MM.1S (cell line): Measurements from ENCODE around the gene TMEM25.

Experiments used
- DNase-seq: peaks from one replicate; pipeline ENCODE4 v3.0.0-alpha.2; 2015
- H2AFZ ChIP-seq: fragments of 300-600 bp; sonication (generic); 2 replicates; pipeline ENCODE4 v1.6.0; 2016; ENCODE audit warnings: antibody characterized with exemption, low read length
- H3F3A ChIP-seq: fragments of 300-600 bp; sonication (generic); 2 replicates; pipeline ENCODE4 v1.6.1; 2016; ENCODE audit warnings: mild to moderate bottlenecking, antibody characterized with exemption, low read length, moderate library complexity, mixed read lengths; ENCODE audit not compliant: insufficient read depth
- H3K27ac ChIP-seq: fragments of 300-600 bp; sonication (generic); 2 replicates; pipeline ENCODE4 v1.5.1; 2016; ENCODE audit warnings: mild to moderate bottlenecking, low read length
- H3K27me3 ChIP-seq: fragments of 300-600 bp; sonication (generic); replicated peaks from 2 replicates; pipeline ENCODE4 v1.6.0; 2016; ENCODE audit warnings: low read length; ENCODE audit not compliant: insufficient read depth
- H3K36me3 ChIP-seq: fragments of 300-600 bp; sonication (generic); replicated peaks from 2 replicates; pipeline ENCODE4 v1.6.1; 2016; ENCODE audit warnings: mild to moderate bottlenecking, low read length, mixed read lengths; ENCODE audit not compliant: insufficient read depth
- H3K4me1 ChIP-seq: fragments of 300-600 bp; sonication (generic); 2 replicates; pipeline ENCODE4 v1.6.1; 2016; ENCODE audit warnings: low read length, mixed read lengths
- H3K4me2 ChIP-seq: fragments of 300-600 bp; sonication (generic); 2 replicates; pipeline ENCODE4 v1.6.0; 2016; ENCODE audit warnings: low read depth, low read length
- H3K4me3 ChIP-seq: fragments of 300-600 bp; sonication (generic); 2 replicates; pipeline ENCODE4 v1.5.1; 2016; ENCODE audit warnings: low read length, mixed read lengths
- H3K79me2 ChIP-seq: fragments of 300-600 bp; sonication (generic); 2 replicates; pipeline ENCODE4 v1.6.1; 2016; ENCODE audit warnings: mixed run types, low read length, mixed read lengths
- H3K9ac ChIP-seq: fragments of 300-600 bp; sonication (generic); 2 replicates; pipeline ENCODE4 v1.6.1; 2016; ENCODE audit warnings: low read length, mixed read lengths
- H3K9me2 ChIP-seq: fragments of 300-600 bp; sonication (generic); replicated peaks from 2 replicates; pipeline ENCODE4 v1.6.1; 2016; ENCODE audit warnings: mild to moderate bottlenecking, low read length, mixed read lengths; ENCODE audit not compliant: insufficient read depth
- H3K9me3 ChIP-seq: fragments of 300-600 bp; sonication (generic); replicated peaks from 2 replicates; pipeline ENCODE4 v1.6.1; 2016; ENCODE audit warnings: mild to moderate bottlenecking, low read length, mixed read lengths; ENCODE audit not compliant: insufficient read depth
- H4K20me1 ChIP-seq: fragments of 300-600 bp; sonication (generic); 2 replicates; pipeline ENCODE4 v1.6.1; 2016; ENCODE audit warnings: mild to moderate bottlenecking, low read length, moderate library complexity, mixed read lengths; ENCODE audit not compliant: insufficient read depth
- CTCF ChIP-seq: fragments of 300-600 bp; sonication (generic); IDR thresholded peaks from 2 replicates; pipeline ENCODE4 v1.5.1; 2016; ENCODE audit warnings: antibody characterized with exemption, low read length, mixed read lengths
- EZH2 ChIP-seq: fragments of 300-600 bp; sonication (generic); optimal IDR thresholded peaks from 2 replicates; pipeline ENCODE3; 2017; ENCODE audit warnings: low read depth, mild to moderate bottlenecking, antibody characterized with exemption, low read length, mixed read lengths
- EZH2phosphoT487 ChIP-seq: fragments of 300-600 bp; sonication (generic); IDR thresholded peaks from 2 replicates; pipeline ENCODE4 v1.6.1; 2018; ENCODE audit warnings: antibody characterized with exemption, low read length

Gene TMEM25

DNA sequence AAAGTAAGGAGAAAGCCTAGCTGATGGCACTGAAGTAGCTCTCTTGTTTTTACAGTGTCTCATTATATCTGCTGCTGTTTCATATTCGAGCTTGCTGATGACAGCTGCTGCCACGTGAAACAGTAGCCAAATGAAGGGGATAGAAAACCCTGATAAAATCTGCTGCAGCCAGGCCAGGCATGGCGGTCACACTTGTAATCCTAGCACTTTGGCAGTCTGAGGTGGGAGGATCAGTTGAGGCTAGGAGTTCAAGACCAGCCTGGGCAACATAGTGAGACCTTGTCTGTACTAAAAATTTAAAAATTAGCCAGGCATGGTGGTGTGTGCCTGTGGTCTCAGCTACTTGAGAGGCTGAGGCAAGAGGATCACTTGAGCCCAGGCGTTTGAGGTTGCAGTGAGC lies 21.3 kb downstream of the TMEM25 start:
- no peak overlapping the region for H3K4me2 ChIP-seq
- no peaks in the 10 kb centered on the region for H3K27me3 ChIP-seq
- H4K20me1 ChIP-seq = no peaks in the 10 kb centered on the region
- H3K4me3 ChIP-seq = no peak overlapping the region
- no peaks in the 10 kb centered on the region for H3K79me2 ChIP-seq
- H3K27ac ChIP-seq = no peak overlapping the region
- DNase-seq = no peak
- no peak overlapping the region for H3K9ac ChIP-seq
- H3F3A ChIP-seq = no peaks in the 10 kb centered on the region
- H3K9me3 ChIP-seq = no peaks in the 10 kb centered on the region
- H2AFZ ChIP-seq = no peak overlapping the region
- no peaks in the 10 kb centered on the region for H3K36me3 ChIP-seq
- TF ChIP-seq EZH2phosphoT487 = no peak
- H3K4me1 ChIP-seq = no peaks in the 10 kb centered on the region
- H3K9me2 ChIP-seq = no peaks in the 10 kb centered on the region

DNA sequence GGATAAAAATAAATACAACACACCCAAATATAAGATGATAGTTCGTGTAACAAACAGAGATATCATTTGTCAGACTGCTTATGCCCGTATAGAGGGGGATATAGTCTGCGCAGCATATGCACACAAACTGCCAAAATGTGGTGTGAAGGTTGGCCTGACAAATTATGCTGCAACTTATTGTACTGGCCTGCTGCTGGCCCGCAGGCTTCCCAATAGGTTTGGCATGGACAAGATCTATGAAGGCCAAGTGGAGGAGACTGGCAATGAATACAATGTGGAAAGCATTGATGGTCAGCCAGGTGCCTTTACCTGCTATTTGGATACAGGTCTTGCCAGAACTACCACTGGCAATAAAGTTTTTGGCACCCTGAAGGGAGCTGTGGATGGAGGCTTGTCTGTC lies 29.8 kb downstream of the TMEM25 start:
- Histone ChIP-seq H2AFZ (no peak overlapping the region), H4K20me1 (no peaks in the 10 kb centered on the region), H3K79me2 (no peaks in the 10 kb centered on the region), H3K9ac (no peak overlapping the region), H3K9me3 (no peaks in the 10 kb centered on the region), H3K4me1 (no peaks in the 10 kb centered on the region), H3K36me3 (no peaks in the 10 kb centered on the region), H3F3A (no peaks in the 10 kb centered on the region), H3K27me3 (no peaks in the 10 kb centered on the region), H3K27ac (no peak overlapping the region), H3K4me3 (no peak overlapping the region), H3K4me2 (no peak overlapping the region), H3K9me2 (no peaks in the 10 kb centered on the region)
- DNase-seq = no peak
- TF ChIP-seq CTCF (no peak), EZH2phosphoT487 (no peak), EZH2 (no peak)

DNA sequence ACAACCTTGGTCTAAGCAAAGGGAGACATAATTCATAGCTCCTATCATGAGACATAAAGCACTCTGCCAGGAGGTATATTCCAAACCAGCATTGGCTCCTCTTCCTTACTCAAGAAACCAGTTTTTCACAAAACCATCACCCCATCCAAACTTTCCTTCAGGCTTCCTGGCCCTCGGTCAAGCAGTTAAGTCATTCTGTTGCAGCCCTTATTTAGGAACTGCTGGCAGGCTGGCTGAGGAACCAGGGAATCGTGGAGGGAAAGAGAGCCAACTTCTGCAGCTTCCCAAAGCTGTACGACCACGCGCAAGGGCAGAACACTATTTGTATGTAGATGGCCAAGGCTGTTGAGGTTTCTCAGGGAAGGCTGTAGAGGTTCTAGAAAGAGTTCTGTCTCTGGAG lies 34.1 kb downstream of the TMEM25 start:
- no peaks in the 10 kb centered on the region for H3K36me3 ChIP-seq
- no peak overlapping the region for H3K9ac ChIP-seq

More for the DNA sequence above, 34.1 kb downstream of the TMEM25 start:
- no peak for DNase-seq
- Histone ChIP-seq H3K27me3 (no peaks in the 10 kb centered on the region), H2AFZ (no peak overlapping the region), H3K9me2 (no peaks in the 10 kb centered on the region), H3F3A (0 out of 2 replicates have a peak, but pooled peaks cover 4% of the 10 kb centered on the region), H3K4me3 (no peak overlapping the region), H4K20me1 (no peaks in the 10 kb centered on the region), H3K79me2 (no peaks in the 10 kb centered on the region), H3K4me1 (no peaks in the 10 kb centered on the region), H3K9me3 (no peaks in the 10 kb centered on the region), H3K4me2 (0 out of 2 replicates have a peak overlapping the region, but pooled peaks have one; percentile 8), H3K27ac (no peak overlapping the region)
- TF ChIP-seq EZH2phosphoT487 (no peak), CTCF (no peak), EZH2 (no peak)
